ENCODE results near the gene PLPPR1. TPM values are rescaled to one million over a fixed set of nuclear protein-coding genes. Genes with fewer than 3 reads are reported as not detected.
"Not testable (repeated sequence)": the region's sequence is repeated elsewhere in the genome, so short reads cannot be mapped to it uniquely, and the experiment has no call there.

Gene PLPPR1
- total RNA-seq, 1 donor from 2014 or later: 1.2 TPM

DNA sequence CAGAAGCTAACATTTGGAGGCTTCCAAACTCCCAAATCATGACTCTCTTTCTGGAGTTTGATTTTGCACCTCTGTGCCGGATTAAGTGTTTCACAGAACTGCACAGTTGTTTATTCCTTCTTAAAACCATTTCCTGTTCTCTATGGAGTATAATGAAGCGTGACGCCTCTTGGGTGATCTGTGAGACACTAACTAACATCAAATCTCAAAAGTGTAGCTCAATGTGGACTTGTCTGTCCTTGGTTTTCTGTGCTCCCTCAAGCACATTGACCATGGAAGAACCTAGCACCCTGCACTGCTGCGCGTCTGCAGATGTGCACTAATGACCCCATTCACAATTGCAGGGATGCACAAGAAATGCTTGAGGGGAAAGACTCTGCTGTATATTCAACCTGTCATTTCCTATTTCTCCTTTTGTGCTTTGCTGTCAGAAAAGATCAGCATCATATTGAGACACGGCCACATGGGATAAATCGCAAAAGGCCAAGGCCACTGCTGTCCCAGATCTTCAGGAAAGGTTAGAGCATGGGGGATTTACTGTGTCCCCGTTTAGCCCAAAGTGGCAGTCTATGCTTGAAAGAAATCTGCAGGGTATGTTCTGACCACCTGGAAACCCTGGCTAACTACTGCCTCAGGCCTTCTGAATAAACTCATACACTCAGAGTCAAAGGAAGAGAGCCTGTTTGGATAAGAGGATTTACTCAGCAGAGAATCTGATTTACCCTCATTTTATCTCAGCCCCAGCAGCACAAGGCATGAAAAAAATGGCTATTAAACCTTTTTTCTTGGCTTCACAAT, 246.6 kb downstream of the PLPPR1 start:
- DNase-seq (ENCODE audit: low read depth): no peak

DNA sequence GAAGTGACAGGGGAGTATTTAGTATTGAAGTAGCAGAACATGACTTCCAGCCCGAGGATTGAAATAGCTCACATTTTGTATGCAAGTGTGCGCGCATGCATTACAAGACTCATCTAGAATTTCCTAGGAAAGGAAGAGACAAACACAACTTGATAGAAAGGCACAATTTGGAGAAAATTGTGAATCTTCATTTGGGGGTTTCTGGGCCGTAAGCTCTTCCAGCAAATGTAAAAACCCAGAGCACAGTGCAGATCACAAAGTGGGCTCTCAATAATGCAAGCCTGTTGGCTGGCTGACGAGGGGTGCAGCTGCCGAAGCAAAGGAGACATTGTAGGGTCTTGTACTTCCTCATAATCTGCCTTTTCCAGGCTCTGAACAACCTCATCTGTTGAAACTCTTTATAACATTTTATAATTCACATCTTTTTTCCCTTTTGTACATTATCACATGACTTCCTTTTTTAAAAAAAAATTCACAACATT, 247.3 kb downstream of the PLPPR1 start:
- no peak for DNase-seq (ENCODE audit: low read depth)

DNA sequence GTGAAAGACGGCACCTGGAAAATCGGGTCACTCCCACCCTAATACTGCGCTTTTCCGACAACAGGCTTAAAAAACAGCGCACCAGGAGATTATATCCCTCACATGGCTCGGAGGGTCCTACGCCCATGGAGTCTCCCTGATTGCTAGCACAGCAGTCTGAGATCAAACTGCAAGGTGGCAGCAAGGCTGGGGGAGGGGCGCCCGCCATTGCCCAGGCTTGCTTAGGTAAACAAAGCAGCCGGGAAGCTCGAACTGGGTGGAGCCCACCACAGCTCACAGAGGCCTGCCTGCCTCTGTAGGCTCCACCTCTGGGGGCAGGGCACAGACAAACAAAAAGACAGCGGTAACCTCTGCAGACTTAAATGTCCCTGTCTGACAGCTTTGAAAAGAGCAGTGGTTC, 262.5 kb downstream of the PLPPR1 start:
- DNase-seq (ENCODE audit: low read depth): not testable (repeated sequence)

DNA sequence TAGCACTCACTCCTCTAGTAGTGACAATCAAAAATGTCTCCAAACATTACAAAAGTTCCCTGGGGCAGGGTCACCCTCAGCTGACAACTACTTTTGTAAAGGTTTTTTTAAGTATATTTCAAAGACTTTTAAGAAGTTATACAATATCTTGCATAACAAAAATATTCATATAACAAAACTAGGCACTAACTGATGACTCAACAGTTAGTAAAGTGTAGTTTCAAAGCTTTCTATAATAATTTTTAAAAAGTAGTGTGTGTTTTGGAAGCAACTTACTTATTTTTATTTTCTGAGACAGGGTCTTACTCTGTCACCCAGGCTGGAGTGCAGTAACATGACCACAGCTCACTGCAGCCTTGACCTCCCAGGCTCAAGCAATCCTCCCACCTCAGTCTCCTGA, 271.4 kb downstream of the PLPPR1 start:
- DNase-seq (ENCODE audit: low read depth): no peak

DNA sequence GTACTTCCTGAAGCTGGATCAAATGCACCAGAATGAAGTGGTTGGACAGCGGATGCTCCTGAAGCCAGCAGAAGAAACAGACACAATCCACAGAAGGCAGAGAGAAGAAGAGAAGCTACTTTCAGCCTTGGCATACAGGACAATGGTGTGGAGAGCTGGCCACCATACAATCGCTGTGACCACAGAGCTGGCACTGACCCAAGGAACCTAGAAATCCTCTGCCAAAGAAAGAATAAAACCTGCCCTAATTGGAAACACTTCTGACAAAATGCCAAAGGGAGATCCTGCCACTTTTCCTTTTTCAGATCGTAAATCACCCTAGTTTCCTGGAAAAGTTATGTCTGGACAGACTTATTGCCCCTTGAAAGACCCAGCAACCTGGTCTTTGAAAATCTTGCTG, 278.5 kb downstream of the PLPPR1 start:
- no peak for DNase-seq (ENCODE audit: low read depth)

DNA sequence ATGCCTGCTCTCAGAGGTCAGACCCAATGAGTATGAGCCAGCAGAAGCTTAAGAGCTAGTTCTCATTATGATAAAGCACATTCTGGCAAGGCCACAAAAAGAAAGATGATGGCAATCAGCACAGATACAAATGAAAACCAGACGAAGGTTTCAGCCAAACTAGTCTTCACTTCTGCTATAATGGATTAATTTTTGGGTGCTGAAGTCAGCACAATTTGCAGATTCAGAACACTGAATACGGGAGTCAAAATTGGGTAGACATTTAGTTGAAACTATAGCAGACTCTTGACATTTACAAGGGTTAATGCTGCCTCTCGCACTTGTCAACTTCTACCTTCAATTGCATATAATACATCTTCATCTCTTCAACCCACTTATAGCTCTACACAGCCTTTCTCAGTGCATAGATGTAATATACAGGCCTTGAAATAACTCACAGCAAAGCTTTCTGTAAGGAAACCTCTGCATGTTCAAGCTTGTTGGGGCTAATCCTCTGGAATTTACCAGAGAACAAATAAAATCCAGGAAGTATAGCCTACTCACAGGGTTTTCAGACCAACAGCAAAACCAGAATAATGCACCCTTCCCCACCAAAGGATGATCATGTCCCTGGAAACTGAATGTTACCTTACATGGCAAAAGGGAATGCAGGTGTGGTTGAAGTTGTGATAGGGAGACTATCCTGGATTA, 279.1 kb downstream of the PLPPR1 start:
- no peak for DNase-seq (ENCODE audit: low read depth)

DNA sequence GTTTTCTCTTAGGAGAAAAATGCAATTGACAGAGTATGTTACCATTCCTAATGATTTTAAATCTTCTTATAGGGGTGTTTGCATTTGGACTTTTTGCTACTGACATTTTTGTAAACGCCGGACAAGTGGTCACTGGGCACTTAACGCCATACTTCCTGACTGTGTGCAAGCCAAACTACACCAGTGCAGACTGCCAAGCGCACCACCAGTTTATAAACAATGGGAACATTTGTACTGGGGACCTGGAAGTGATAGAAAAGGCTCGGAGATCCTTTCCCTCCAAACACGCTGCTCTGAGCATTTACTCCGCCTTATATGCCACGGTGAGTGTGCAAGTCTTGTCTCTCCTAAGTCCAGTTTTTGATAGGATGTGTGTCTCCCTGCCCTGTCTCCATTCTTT, 280.6 kb downstream of the PLPPR1 start:
- no peak for DNase-seq (ENCODE audit: low read depth)

DNA sequence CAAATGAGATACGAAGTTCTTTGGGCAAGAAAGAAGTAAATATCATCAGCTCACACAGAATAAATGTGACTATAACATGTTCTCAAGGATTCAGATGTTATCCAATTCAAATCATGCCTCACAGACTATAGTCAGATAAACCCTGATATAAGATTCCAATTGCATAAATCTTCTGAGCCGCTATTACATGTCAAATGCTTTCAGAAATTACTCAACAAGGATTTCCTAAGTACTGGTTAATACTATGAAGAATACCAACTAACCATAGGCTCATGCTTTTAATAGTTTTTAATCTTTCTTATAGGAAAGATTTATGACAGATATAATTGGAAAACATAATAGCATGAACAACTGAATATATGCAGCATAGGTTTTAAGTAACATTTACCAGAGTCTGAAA, 282.7 kb downstream of the PLPPR1 start:
- DNase-seq (ENCODE audit: low read depth): no peak

DNA sequence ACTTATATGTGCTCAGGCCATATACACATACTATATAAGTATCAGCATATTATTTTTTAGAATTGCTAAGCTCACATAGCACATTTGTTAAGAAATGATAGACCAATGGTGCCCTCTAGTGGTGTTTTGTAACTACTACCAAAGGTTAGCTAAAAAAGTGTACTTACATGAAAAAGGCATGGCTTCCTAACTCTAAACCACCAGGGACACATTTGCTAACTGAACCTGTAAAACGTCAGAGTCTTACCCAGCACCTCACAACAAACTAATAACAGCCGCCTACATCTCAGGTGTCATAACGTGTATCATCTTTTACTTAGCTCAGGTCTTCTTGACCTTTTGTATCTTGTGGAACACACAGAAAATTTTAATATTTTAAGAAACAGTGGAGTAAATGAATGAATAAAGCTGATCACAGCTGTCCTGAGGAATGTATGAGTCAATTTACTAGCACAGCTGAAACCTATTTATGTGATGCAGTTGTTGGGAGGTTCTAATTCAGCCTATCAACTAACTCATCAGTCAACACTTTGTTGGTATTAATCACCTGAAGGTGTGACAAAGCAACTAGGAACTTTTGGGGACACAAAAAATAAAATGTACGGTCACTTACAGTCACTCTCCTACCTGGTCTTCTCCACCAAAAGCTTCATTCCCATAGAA, 283.4 kb downstream of the PLPPR1 start:
- DNase-seq (ENCODE audit: low read depth): peak; percentile 93

DNA sequence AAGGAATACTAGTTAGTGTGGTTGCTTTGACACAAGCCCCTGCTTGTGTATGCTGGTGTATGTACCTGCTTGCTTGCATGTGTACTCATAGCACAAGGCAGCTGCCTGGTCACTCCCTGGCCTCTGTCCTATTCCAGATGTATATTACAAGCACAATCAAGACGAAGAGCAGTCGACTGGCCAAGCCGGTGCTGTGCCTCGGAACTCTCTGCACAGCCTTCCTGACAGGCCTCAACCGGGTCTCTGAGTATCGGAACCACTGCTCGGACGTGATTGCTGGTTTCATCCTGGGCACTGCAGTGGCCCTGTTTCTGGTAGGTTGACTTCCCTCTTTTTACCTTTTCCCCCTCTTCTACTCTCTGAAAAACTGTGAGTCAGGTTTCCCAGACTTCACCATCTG, 284.1 kb downstream of the PLPPR1 start:
- no peak for DNase-seq (ENCODE audit: low read depth)

DNA sequence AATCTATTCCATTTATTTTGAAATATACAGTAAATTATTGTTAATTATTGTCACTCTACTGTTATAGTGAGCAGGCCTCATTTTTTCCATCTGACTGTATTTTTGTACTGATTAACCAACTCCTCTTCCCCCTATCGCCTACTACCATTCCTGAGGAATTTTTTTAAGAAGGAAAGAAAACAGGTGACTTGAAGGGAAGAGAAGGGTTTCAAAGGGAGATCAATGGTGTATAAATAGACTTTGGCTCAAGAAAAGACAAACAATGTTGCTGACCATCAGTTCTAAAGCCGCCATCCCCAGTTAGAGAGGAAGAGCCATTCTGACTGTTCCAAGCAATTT, 286.6 kb downstream of the PLPPR1 start:
- peak; percentile 18 for DNase-seq (ENCODE audit: low read depth)

DNA sequence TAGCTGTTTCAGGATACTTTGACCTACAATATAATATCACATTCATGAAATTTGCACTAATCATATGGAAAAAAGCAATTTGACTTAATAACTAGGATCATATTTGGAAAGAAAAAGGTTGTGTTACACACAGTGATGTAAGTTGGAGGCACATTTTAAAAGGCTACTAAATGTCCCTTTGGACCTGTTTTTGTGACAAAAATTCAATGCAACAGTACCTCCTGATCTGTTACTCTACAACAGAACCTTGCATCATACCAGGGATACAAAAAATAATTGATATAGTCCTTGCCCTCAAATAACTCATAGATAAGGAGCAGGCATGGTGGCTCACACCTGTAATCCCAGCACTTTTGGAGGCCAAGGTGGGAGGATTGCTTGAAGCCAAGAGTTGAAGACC, 289.2 kb downstream of the PLPPR1 start:
- DNase-seq (ENCODE audit: low read depth): no peak

DNA sequence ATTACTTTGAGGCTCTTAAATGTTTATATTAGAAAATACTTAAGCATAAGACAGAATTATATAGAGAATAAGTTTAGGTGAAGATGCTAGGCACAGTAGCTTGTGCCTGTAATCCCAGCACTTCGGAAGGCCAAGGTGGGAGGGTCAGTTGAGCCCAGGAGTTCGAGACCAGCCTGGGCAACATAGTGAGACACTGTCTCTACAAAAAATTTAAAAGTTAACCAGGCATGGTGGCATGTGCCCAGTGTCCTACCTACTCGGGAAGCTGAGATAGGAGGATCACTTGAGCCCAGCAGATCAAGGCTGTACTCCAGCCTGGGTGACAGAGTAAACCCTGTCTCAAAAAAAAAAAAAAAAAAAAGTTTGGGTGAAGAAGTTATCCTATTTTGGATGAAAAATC, 294.6 kb downstream of the PLPPR1 start:
- DNase-seq (ENCODE audit: low read depth): no peak

DNA sequence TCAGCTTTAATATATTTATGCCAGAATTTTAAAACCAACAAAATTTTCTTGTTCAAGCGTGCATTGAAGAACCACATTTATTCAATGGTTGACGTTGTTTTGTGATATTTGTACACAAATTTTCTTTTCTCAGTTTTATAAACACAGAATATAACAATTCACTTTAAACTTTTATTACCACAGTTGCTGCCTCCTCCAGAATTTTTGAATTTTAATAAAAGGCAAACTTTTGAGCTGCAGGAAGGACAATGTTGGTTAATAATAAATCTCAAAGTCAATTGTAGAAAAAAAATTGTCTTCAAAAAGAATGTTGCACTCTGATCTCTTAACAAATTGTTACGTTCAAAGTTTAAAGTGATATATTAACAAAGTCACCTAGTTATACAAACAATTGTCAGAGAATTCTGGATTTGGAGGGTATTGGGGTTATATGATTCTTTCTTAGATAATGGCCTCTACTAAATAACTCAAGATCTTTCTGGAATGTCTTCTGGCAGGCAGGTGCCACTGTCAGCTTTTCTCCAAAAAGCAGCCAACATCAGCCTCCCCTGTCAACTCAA, 295.8 kb downstream of the PLPPR1 start:
- no peak for DNase-seq (ENCODE audit: low read depth)

DNA sequence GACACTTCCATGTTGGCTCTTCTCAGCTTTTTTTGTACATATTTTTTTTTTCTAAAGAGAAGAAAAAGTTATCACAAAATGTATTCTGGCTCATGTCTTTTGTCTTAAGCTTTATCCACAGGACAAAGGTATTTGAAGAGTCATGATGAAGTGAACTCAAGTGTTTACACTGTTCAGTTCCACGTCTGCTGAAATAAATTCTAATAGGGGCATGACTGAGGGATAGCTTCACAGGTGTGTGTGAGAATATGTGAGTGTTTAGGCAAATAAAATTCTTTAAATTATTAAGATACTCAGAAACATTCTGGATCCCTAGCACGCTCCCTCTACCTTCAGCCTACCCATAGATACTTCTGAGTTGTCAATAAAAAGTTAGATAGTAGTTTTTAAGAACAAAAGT, 296.5 kb downstream of the PLPPR1 start:
- no peak for DNase-seq (ENCODE audit: low read depth)

DNA sequence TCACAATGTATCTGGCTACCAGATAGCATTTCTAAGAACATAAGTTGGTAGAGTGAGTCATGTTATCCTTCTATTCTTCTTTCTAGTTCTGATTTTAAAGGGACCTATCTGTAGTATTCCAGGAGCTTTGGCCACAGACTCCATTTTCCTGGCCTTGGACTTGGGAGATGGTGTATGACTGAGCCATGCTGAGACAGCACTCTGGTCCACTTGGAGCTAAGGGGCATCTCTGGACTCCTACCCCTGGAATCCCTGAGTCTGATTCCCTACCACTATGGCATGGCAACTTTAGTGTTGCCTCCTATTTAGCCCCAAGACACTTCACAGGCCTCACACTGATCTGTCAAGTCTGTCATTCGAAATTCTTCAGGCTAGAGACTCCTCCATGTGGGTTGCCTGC, 297.5 kb downstream of the PLPPR1 start:
- no peak for DNase-seq (ENCODE audit: low read depth)

DNA sequence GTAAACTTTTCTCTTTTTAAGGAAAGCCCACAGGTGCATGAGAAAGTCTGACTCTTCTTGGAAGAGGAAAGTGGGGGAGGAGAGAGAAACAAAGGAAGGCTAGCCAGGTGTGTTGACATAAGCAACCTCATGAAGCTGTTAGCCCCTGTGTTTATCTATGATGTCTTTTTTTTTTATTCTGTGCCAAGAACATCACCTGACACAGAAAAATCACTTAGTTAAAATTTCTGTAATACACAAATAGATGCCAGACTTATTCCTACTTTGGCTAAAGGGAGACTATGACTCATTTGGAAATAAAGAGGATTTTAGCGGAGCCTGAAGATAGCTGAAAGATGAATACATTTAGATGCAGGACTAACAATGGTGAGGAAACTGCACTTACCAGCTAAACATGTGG, 298.0 kb downstream of the PLPPR1 start:
- no peak for DNase-seq (ENCODE audit: low read depth)

DNA sequence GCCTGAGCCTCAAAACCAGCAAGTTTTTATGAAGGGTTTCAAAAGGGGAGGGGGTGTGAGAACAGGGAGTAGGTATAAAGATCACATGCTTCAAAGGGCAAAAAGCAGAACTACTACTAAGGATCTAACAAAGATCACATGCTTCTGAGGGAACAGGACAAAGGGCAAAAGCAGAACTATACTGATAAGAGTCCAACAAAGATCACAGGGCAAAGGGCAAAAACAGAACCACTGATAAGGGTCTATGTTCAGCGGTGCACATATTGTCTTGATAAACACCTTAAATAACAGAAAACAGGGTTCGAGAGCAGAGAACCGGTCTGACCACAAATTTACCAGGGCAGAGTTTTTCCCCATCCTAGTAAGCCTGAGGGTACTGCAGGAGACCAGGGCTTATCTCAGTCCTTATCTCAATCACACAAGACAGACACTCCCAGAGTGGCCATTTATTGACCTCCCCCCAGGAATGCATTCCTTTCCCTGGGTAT, 298.9 kb downstream of the PLPPR1 start:
- DNase-seq (ENCODE audit: low read depth): not testable (repeated sequence)

DNA sequence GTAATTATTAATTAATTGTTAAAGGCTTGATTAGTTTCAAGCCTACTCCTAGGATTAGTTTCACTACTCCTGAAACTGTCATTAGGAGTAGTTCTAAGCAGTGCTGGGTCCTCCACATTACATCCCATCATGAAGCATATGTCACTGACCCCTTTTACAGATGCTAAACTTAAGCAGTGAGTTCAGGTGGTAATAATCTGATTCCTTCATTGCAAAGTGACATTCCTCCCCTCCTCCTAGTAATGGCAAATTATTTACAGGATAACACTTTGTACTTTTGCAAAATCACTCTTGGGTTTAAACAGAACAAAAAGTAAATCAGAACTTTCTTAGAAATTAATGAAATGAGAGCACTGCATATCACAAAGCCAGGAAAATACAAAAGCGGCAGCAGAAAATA, 303.8 kb downstream of the PLPPR1 start:
- no peak for DNase-seq (ENCODE audit: low read depth)

DNA sequence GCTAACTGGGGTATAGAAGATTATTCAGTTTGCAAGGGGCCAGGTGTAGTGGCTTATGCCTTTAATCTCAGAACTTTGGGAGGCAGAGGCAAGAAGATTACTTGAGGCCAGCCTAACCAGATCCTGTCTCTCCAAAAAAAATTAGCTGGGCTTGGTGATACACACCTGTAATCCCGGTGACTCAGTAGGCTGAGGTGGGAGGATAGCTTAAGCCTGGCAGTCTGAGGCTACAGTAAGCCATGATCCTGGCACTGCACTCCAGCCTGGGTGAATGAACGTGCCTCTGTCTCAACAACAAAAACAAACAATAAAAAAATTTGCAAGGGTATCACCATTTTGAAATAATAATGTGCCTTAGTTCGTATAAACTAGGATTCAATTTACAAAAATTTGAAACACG, 305.0 kb downstream of the PLPPR1 start:
- no peak for DNase-seq (ENCODE audit: low read depth)

DNA sequence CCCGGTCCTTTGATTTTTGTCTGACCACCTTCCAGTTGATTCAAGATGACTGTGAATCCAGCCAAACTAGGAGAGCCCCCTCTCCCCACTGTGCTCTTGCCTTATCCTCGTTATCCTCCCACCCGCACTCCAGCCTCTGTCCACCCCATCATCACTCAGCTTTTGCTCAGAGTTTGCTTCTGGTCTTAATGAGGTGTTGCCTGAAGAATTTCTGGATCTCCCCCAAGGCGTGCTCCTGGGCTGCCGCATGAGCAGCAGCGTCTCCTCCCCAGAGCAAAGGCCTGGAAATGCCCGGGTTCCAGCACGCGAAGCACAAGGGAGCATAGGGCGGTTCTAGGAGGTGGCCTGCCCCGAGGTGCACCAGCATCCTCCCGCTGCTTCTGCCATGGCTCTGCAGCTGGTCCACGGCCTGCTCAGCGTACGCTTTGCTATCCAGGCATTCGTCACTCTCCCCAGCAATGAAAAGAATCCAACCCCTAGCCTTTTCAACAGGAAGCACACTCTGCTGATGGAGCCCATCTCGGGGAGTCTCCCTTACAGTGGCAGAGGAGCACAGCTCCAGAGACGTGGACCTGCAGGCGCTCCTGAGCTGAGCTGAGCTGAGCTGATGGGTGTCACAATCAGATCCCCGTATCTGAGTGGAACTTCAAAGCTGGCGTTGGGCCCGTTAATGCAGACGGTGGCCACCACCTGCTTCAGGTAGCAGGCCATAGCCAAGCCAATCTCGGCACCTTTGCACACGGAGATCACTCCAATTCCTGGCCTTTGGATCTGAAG, 305.6 kb downstream of the PLPPR1 start:
- DNase-seq (ENCODE audit: low read depth): no peak
